Measurements from ENCODE around the gene GPC2. TPM values are rescaled to one million over a fixed set of nuclear protein-coding genes. Genes with fewer than 3 reads are reported as not detected.

GPC2 gene
- total and polyA plus RNA-seq, 2 donors (not counting 3 experiments of a cell fraction or from before 2014, with no cell fraction given) = 9.2 to 17.5 TPM

DNA sequence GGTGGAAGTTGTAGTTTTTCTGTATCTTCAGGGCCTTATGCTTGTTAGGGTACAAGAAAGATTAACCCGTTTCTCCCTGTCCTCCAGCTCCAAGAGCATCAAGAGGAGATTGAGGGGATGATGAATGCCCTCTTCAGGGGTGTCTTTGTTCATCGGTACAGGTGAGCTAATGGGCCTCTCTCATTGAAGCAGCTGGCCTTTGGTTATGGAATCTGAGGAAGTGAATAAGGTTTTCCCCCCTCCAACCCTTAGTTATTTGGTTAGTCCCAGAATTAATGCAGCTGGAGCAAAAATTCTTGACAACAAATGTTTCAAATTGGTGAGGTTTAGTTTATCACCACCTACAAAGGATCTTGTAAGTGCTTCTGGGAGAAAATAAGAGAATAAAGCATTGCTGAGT, 18.0 kb upstream of the GPC2 start:
- peaks cover 7 to 9% of the 10 kb centered on the region in 2 experiments for H3K27me3 ChIP-seq (ENCODE audit: control insufficient read depth in 2 of 2, insufficient read depth in 2 of 2, low read length in 2 of 2)
- POLR2A ChIA-PET = no interaction called here
- H3K36me3 ChIP-seq (ENCODE audit: control insufficient read depth in 2 of 2, extremely low read depth in 1 of 2, insufficient read depth in 2 of 2, low read length in 2 of 2) = no peaks in the 10 kb centered on the region
- H3K9me3 ChIP-seq (replicated peaks; ENCODE audit: control insufficient read depth, insufficient read depth, low read length) = no peaks in the 10 kb centered on the region
- no peak overlapping the region for H3K4me3 ChIP-seq (replicated peaks in 1 of 3; ENCODE audit: insufficient read depth in 1 of 3, low read depth in 1 of 3, low read length in 3 of 3)
- dilution Hi-C loops (cut with MboI; ENCODE audit: extremely low pct_ligation_motif_present, low sequenced_read_pairs) = no loop called here
- CTCF ChIA-PET = interaction anchor here (1.2 kb wide), 2 partner anchors 10 to 62 kb away, joined by 3 to 4 read pairs; no protein-coding TSS in a partner anchor
- TF ChIP-seq GATA2 (IDR thresholded peaks at IDR 0.05; ENCODE audit: insufficient read depth, insufficient read length, low read depth, low read length) = no peak
- no peak for TF ChIP-seq EZH2 (IDR thresholded peaks at IDR 0.05; ENCODE audit: borderline replicate concordance, low read depth, low read length, severe bottlenecking)
- no peak for TF ChIP-seq POLR2AphosphoS5 (IDR thresholded peaks at IDR 0.05; ENCODE audit: insufficient read depth, low read depth, low read length)
- TF ChIP-seq JUN (IDR thresholded peaks at IDR 0.05; ENCODE audit: borderline replicate concordance, insufficient read depth, insufficient read length, low read depth) = no peak
- no peak for TF ChIP-seq POLR2A (IDR thresholded peaks at IDR 0.05; ENCODE audit: low read depth, low read length)
- TF ChIP-seq MYC (IDR thresholded peaks at IDR 0.05; ENCODE audit: low read depth, low read length) = no peak
- TF ChIP-seq, protein P1, sequence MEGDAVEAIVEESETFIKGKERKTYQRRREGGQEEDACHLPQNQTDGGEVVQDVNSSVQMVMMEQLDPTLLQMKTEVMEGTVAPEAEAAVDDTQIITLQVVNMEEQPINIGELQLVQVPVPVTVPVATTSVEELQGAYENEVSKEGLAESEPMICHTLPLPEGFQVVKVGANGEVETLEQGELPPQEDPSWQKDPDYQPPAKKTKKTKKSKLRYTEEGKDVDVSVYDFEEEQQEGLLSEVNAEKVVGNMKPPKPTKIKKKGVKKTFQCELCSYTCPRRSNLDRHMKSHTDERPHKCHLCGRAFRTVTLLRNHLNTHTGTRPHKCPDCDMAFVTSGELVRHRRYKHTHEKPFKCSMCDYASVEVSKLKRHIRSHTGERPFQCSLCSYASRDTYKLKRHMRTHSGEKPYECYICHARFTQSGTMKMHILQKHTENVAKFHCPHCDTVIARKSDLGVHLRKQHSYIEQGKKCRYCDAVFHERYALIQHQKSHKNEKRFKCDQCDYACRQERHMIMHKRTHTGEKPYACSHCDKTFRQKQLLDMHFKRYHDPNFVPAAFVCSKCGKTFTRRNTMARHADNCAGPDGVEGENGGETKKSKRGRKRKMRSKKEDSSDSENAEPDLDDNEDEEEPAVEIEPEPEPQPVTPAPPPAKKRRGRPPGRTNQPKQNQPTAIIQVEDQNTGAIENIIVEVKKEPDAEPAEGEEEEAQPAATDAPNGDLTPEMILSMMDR (IDR thresholded peaks at IDR 0.05; ENCODE audit: extremely low read depth in 1 of 2, insufficient read depth in 1 of 2, low read depth in 1 of 2, low read length in 2 of 2) = no peak
- TF ChIP-seq FOS (IDR thresholded peaks at IDR 0.05; ENCODE audit: borderline replicate concordance, insufficient read depth, low read length) = no peak
- TF ChIP-seq, protein P2, sequence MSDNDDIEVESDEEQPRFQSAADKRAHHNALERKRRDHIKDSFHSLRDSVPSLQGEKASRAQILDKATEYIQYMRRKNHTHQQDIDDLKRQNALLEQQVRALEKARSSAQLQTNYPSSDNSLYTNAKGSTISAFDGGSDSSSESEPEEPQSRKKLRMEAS (IDR thresholded peaks at IDR 0.05; ENCODE audit: insufficient read depth, insufficient read length) = no peak
- H2AFZ ChIP-seq (ENCODE audit: low read depth, low read length) = no peak overlapping the region
- FAIRE-seq = no peak
- H3K9ac ChIP-seq (replicated peaks; ENCODE audit: extremely low read depth, insufficient read depth, low read length) = no peak overlapping the region
- H3K79me2 ChIP-seq (ENCODE audit: control insufficient read depth, insufficient read depth, low read length) = no peaks in the 10 kb centered on the region
- no peaks in the 10 kb centered on the region for H3K9me1 ChIP-seq (replicated peaks; ENCODE audit: control insufficient read depth, extremely low read depth, insufficient read depth, low read length)
- no peaks in the 10 kb centered on the region for H4K20me1 ChIP-seq (replicated peaks; ENCODE audit: control insufficient read depth, extremely low read depth, insufficient read depth, low read length)
- H3K27ac ChIP-seq (ENCODE audit: insufficient read depth, low read depth, low read length) = no peak overlapping the region
- no peak overlapping the region for H3K4me2 ChIP-seq (ENCODE audit: insufficient read depth, low read length)
- DNase-seq (ENCODE audit: low read depth, low spot score) = no peak
- intact Hi-C loops (cut with micrococcal nuclease) = no loop called here
- no peaks in the 10 kb centered on the region for H3K4me1 ChIP-seq (ENCODE audit: control insufficient read depth, extremely low read depth, insufficient read depth, low read length)
- BruUV-seq (replicated peaks) = no TSS peak
